GM21447 (cell line): ENCODE data around the gene CLIC1.

ENCODE experiments used
- ATAC-seq: cut with Tn5 transposase; IDR thresholded peaks from one replicate; pipeline ENCODE4 v1.9.1; 2021; ENCODE audit not compliant: unreplicated experiment

Gene CLIC1

DNA sequence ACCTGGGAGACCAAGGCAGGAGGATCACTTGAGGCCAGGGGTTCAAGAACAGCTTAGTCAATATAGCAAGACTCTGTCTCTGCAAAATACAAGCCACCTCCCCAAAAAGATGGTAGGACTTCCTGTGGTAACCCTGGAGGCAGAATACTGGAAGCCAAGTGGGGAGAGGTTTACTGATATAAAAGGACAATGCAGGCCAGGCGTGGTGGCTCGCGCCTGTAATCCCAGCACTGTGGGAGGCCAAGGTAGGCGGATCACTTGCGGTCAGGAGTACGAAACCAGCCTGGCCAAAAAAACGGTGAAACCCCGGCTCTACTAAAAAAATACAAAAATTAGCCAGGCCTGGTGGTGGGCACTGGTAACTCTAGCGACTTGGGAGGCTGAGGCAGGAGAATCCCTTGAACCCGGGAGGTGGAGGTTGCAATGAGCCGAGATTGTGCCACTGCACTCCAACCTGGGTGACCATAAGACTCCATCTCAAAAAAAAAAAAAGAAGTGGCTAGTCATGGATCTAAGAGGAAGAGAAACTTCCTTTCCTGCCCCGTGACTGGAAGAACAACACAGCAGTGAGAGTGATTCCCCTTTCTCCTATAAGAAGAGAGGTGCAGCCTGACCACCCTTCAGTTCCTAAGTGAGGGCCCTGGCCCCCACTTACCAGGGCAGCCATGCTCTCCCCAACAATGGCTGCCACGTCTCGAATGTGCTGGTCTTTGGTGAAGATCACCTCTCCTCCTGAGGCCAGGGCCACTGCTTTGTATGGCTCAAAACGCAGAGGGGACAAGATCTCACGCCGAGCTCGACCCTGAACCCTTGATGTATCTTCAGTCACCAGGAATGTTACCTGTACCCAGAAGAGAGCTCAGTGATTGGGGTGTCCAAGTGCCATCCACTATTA lies 32.3 kb upstream of the CLIC1 start:
- ATAC-seq, result no peak

DNA sequence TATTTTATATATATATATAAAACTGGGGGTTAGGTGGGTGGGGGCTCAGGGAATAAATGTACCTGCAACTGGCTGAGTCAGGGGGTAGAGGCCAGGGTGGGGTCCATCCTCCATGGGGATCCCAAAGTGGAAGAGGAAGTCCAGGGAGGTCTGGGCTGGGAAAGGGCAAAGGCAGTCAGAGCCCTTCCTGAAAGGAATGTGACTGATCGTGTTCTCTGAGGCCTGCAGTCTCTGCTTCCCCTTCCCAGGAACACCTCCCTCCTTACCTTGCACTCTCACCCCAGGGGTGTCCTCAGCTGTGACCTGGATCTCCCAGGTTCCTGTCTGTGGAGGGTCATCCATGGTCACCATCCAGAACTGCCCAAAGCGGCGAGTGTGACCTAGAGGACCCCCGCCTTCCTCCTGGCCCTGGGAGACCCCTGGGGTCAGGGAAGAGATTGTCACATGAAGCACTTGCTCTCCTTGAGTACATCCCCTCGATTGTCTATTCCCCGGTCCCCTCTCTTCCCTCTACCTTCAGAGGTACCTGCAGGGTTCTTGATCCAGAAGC lies 30.8 kb upstream of the CLIC1 start:
- ATAC-seq, result no peak

DNA sequence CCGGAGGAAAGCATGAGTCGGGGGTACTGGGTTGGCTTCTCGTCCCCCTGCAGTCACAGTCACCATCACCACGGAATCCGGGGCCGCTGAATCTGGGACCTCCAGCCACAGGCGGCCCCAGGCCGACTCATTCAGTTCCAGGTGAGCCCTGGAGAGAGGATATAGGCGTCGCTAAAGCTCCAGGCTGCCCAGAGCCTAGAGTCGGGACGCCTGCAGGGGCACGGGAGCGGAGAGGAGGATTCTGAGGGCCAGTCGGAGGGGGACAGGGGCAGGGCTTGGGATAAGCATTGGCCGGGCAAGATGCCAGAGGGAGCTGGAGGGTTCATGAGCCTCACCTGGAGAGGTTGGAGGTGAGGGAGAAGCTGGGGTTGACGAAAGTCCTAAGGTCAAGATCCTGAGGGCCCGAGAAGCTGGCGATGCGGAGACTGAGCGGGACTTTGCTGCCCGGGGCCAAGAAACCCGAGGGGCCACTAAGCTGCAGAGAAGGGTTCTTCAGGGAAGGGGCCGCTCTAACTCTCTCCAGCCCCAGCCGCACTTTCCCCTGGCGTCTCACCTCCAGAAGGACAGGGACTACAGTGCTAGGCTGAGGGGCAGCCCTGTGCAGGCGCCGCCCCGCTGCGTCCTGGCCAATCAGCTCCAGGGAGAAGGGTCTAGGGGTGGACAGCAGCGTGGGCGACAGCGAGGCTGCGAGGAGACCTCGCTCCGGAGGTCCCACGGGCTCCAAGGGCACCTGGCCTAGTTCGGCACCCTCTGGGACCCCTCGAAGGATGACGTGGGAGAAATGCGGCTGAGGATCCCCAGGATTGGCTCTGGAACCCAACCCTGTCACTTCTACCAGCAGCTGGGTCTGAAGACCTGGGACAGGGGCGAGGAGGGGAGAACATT lies 29.8 kb upstream of the CLIC1 start:
- no peak for ATAC-seq

DNA sequence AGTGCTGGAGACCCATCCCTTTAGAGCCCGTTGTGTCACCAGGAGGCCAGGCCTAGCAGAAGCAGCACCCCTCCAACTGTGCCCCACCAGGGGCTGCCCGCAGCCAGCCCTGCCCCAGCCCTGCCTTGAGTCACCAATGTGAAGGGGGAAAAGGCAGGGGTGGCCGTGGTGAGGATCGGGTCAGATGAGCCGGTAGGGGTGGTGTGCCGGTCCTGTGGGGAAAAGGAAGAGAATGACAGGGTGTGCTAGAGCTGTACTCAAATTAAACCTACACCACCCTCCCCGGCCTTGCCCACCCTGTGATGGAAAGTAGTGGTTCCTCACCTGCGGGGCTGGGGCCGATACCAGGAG lies 29.2 kb upstream of the CLIC1 start:
- ATAC-seq, result no peak

DNA sequence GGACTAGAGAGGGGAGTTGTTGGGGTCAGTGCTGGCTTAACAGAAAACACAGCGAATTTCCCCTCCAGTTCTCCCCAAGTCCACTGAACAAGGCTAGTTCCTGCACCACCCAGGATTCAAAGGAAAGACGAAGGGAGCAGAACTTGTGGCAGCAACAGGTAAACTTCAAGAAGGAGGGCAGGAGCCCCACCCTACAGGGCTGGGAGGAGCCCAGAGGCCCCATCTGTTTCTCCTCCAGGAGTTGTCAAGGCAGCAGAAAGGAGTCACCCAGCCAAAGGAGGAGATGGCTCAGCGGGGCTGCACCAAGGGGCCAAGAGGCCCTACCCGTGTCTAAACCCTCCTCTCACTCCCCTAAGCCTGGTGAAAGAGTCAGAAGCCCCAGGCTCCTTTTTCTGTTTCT lies 27.9 kb upstream of the CLIC1 start:
- ATAC-seq, result no peak

DNA sequence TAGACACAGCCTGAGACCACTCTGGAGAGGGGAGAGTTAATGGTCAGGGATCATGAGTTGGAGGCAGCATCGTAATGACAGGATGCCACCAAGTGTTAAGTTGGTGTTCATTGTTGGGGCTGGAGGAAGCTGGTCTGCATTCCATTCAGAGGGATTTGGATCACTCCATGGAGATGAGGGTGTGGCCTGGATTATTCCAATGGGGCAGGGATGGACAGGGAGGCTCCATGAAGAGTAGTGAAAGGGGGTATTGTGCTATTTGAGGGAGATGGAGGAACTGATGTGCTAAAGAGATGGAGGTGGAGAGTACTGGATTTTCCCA lies 27.2 kb upstream of the CLIC1 start:
- ATAC-seq, result no peak

DNA sequence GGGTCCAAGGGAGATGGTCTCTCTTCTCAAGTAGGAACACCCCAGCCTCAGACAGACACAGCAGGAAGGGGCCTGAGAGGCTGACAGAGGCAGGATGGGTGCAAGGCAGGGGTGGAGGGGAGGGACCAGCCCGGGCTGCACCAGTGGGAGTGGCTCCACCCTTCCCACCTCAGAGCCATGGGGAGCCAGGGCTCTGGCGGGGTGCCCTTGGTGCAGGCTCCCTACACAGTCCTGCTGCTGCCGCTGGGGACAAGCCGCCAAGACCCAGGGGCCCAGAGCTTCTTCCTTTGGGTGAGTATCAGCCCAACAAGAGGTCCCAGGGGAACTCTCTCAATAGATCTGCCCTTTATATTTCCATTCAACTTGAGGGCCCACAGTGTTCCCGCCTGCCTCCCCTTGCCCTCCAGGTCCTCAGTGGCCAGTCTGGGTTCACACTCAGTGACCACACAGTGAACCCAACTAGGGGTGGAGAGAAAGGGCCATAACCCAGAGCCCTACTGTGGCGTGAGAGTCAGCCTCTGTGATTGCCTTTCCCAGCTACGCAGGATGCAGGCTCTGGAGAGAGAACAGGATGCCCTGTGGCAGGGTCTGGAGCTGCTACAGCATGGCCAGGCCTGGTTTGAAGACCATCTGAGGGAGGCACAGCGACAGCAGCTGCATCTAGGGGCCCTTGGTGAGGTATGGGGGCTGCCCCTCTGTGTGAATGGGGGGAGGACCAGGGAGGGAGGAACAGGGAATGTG lies 26.7 kb upstream of the CLIC1 start:
- no peak for ATAC-seq

DNA sequence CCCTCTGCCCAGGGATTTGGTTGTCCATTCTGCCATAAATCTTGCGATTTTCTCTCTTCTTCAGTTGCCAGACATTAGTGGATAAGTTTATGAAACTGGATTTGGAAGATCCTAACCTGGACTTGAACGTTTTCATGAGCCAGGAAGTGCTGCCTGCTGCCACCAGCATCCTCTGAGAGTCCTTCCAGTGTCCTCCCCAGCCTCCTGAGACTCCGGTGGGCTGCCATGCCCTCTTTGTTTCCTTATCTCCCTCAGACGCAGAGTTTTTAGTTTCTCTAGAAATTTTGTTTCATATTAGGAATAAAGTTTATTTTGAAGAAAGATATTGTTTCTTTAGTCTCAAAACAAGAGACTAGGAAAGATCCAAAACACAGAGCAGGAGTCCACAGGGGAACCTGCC lies 26.0 kb upstream of the CLIC1 start, which contains the start of gene SAPCD1:
Gene SAPCD1, plus strand, starts transcription at position 301 of the 400 bp plus-strand sequence. CDS start 399 bp downstream, outside the sequence.
- no peak for ATAC-seq

DNA sequence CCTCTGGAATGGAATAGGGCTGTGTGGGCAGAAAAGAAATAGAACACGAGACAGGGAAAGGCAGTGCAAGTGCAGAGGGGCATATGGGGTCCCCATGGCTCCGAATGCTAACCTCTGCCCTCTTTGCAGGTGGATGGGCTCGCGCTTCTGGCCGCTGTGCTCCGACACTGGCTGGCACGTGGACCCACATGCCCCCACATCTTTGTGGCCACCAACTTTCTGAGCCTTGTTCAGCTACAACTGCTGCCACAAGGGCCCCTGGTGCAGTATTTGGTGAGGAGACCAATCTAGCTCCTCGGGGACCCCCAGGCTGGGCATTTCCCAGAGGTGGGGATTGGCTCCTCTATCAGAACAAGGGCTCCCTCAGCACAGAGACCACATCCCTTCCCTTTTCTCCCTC lies 25.0 kb upstream of the CLIC1 start:
- ATAC-seq, result no peak

DNA sequence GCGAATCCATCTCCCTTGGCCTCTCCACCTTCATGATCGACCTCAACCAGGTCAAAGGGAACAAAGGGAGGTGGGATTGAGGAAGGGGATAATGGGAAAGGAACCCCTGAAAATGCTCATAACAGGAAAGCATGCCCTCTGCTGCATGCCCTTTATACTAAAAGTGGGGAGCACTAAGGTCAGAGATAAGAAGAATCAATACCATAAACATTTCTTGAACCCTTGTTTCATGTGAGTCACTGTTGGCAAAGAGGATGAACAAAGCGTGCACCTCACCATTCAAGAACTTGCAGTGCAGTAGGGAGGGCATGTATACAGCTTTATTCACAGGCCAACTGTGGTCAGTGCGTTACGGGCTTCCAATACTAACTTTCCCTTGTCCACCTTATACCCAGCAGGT lies 24.5 kb upstream of the CLIC1 start:
- no peak for ATAC-seq

DNA sequence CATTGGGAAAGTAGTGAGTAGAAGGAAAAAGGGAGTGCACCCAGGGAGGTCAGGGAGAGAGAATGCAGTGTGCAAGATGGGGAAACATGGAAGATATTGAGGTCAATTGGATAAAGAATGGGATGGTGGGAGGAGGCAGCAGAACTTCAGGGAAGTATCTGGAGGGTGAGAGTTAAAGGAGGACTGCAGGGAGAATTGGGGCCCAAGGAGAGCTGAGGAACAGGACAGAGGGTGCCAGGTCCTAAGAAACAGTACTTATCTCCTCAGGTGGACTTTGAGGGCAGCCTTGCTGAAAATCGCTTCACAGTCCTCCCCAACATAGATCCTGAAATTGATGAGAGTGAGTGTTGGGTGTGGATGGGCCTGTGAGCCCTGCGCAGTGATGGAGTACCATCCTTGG lies 22.0 kb upstream of the CLIC1 start:
- ATAC-seq, result no peak

DNA sequence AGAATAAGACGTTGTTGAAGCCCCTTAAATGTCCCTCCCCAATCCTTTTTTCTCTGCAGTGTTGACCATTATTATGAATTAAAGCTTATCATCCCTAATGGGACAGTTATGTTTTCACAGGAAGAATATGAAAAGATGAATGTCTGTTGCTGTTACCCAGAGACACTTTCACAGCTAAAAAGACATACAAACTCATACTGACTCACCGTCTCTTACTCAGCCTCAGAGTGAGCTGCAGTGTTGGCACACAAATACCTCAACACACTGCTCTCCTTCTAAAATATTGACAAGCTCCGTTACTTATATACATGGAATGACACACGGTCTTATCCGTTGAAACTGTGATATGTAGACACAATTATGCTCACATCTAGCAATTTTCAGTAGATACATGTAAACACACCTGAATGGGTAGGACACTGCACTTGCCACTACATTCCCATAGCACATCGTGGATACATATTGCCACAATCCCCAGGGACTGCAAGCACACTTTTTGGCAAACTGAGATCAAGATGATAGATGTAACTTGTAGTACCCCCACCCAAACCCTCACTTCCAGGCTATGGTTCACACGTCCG lies 16.5 kb upstream of the CLIC1 start:
- no peak for ATAC-seq

DNA sequence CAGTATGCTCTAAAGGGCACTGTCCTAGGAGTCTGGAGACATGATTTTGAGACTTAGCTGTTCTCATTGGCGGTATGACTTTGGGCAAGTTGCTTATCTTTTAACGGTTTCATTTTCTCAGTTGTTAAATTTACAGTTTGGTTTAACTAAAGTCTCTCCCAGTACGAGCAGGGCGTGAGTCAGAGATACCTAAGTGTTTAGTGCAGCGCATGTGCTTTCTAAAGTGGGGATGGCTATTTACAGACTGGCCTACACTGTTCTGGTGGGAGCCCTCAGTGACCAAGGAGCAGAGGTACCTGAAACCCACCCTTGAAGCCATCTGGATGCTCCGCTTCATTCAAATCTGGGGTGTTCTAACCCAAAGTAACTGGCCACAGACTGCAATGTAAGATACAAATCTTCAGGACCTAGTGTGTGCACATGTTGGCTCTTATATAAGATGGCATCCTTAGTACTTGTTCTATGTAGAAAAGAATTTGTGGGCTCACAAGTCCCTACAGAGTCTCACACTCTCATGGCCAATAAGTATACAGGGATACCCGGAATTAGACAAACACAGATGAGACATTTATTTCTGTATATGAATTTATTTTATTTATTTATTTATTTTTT lies 14.2 kb upstream of the CLIC1 start:
- no peak for ATAC-seq

DNA sequence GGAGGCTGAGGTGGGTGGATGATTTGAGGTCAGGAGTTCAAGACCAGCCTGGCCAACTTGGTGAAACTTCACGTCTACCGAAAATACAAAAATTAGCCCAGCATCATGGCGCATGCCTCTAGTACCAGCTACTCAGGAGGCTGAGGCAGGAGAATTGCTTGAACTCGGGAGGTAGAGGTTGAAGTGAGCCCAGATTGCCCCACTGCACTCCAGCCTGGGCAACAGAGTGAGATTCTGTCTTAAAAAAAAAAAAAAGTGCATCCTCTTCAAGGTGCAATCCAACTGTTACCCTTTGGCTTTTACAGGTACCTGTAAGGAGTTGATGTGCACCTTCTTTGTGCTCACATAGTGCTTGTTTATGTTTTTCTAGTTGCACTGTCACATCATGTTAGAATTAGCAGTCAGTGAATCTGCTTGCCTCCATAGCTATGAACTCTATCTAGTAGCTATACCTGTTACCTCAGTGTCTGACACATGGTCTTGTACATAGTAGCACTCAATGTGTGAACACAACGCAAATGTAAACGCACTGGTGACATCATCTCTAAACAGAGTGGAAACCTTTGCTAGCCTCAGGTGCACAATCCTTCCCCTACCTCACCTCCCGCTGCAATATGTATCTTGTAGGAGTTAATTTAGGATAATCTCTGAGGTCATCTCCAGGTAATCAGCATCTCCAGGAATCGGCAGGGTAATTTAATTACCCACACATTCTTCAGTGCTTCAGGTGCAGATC lies 13.1 kb upstream of the CLIC1 start:
- ATAC-seq, result no peak

DNA sequence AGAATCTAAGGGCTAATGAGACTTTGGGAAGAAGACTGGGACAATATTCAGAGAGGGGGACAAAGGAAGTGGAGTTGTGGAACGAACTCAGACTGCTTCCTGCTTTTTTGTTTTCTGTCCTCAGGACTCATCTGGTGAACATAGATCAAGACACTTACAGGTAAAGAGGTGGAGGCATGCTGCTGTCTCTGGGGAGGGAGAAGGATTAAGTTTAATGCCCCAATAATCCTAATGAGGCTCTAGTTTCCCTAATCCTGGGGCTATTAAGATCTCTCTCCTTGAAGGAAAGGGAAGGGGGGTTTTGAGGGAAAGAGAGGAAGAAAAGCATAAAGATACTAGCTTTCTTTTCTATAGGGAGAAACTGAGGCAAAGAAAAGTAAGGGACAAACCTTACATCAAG lies 8.1 kb upstream of the CLIC1 start:
- ATAC-seq, result no peak

DNA sequence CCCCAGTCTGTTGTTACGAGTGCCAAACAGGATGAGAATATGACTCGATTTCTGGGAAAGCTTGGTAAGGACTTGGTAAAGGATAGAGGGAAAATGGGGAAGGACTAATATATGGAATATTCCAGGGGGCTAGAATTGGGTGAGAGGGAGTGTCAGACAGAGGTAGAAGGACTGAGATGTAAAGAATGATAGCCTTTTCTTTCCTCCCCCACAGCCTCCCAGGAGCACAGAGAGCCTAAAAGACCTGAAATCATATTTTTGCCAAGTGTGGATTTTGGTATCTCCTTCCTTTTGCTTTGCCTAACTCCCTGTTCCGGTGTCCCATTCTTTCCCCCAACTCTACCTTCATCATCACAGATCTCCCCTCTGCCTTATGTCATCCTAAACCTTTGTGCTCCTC lies 6.6 kb upstream of the CLIC1 start:
- no peak for ATAC-seq

DNA sequence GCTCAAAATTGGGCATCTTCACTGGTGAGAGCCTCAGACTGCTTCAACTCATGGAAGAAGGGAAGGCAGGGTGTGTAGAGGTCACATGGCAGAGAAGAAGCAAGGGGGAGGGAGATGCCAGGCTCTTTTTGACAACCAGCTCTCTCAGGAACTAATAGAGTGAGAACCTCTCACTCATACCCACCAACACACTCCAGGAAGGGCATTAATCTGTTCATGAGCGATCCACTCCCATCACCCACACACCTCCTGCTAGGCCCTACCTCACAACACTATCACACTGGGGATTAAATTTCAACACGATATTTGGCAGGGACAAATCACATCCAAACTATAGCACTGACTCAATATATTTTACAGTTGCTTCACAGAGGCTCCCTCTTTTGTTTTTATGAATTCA lies 5.5 kb upstream of the CLIC1 start:
- no peak for ATAC-seq

DNA sequence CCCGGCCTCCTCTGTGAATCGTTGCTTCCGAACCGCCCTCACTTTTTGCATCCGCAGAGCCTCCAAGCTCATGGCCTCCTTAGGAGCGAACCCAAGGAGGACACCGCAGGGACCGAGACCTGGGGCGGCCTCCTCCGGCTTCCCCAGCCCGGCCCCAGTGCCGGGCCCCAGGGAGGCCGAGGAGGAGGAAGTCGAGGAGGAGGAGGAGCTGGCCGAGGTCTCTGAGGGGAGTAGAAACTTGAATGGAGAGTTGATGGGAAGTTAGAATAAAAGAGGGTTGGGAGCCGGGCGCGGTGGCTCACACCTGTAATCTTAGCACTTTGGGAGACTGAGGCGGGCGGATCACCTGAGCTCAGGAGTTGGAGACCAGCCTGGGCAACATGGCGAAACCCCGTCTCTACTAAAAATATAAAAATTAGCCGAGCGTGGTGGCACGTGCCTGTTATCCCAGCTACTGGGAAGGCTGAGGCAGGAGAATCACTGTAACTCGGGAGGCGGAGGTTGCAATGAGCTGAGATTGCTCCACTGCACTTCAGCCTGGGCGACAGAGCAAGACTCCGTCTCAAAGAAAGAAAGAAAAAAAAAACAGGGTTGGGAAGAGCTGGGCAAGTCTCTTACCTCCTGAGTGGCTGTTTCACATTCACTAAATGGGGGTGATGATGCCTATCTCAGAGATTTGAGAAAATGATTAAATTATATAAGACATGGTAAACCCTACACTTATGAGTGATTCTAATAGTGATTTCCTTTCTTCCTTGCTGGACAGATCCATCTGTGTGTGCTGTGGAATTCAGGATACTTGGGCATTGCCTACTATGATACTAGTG lies 4.3 kb upstream of the CLIC1 start:
- no peak for ATAC-seq
